Endothelial cell of umbilical vein (primary cell): ENCODE data around the gene PNPLA2. TPM values are rescaled to one million over a fixed set of nuclear protein-coding genes. Genes with fewer than 3 reads are reported as not detected.

Experiments used
- BruUV-seq: library from RNA; stranded (reverse); fragments of 400-500 nt; replicated peaks from 2 replicates; lab custom pipeline; 2021; lab: Mats Ljungman, UMichigan
- CTCF ChIA-PET: fragments of 300-600, 350-600 bp; sonication (Branson Sonifier 250); formaldehyde crosslinking; loops from one replicate; lab custom pipeline; 2021; ENCODE audit warnings: antibody characterized with exemption, inconsistent platforms; lab: Charles Lee
- POLR2A ChIA-PET: fragments of 300-600, 350-600 bp; sonication (Branson Sonifier 250); formaldehyde crosslinking; loops from one replicate; lab custom pipeline; 2021; ENCODE audit warnings: antibody characterized with exemption, inconsistent platforms; lab: Charles Lee
- DNase-seq: peaks from one replicate; pipeline ENCODE4 v3.0.0-alpha.2; 2011; ENCODE audit warnings: low read depth, low spot score
- FAIRE-seq: peaks from 2 replicates; lab custom pipeline; 2011; peaks lifted over from hg19 to GRCh38; lab: Jason Lieb, UNC
- H2AFZ ChIP-seq: 2 replicates; pipeline ENCODE4 v1.6.0; 2012; ENCODE audit warnings: low read depth, low read length, control low read depth, inconsistent platforms
- H3K27ac ChIP-seq: 2 replicates; pipeline ENCODE4 v1.5.1; 2011; ENCODE audit warnings: low read depth, mild to moderate bottlenecking, control low read depth, low read length, moderate library complexity; ENCODE audit not compliant: insufficient read depth
- H3K27me3 ChIP-seq, 2 experiments: 2 replicates each; pipeline versions ENCODE4 v1.6.0 to v1.6.1; 2011; ENCODE audit warnings: low read length in 2 of 2, mixed read lengths in 1 of 2; ENCODE audit not compliant: control insufficient read depth in 2 of 2, insufficient read depth in 2 of 2
- H3K36me3 ChIP-seq, 2 experiments: 2 replicates in 1 of 2; 3 replicates in 1 of 2; pipeline ENCODE4 v1.5.1; 2011; ENCODE audit warnings: low read length in 2 of 2, mild to moderate bottlenecking in 1 of 2, moderate library complexity in 1 of 2; ENCODE audit not compliant: control insufficient read depth in 2 of 2, insufficient read depth in 2 of 2; ENCODE audit errors: extremely low read depth in 1 of 2
- H3K4me1 ChIP-seq: 3 replicates; pipeline ENCODE4 v1.5.1; 2011; ENCODE audit warnings: mild to moderate bottlenecking, low read length; ENCODE audit not compliant: control insufficient read depth, insufficient read depth; ENCODE audit errors: extremely low read depth
- H3K4me2 ChIP-seq: 2 replicates; pipeline ENCODE4 v1.6.1; 2011; ENCODE audit warnings: low read length, control low read depth, mixed read lengths; ENCODE audit not compliant: insufficient read depth
- H3K4me3 ChIP-seq, 3 experiments: fragments of 200-600 bp in 1 of 3; sonication (generic), shearing (Covaris generic) in 1 of 3; replicated peaks in 1 of 3; 2 replicates each; pipeline ENCODE4 v1.5.1; 2011 to 2016; ENCODE audit warnings: control low read depth in 3 of 3, low read length in 3 of 3, mild to moderate bottlenecking in 2 of 3, inconsistent platforms in 1 of 3, low read depth in 1 of 3, moderate library complexity in 1 of 3; ENCODE audit not compliant: insufficient read depth in 1 of 3
- H3K79me2 ChIP-seq: 2 replicates; pipeline ENCODE4 v1.6.0; 2012; ENCODE audit warnings: low read length, inconsistent platforms; ENCODE audit not compliant: control insufficient read depth, insufficient read depth
- H3K9ac ChIP-seq: replicated peaks from 2 replicates; pipeline ENCODE3; 2011; ENCODE audit warnings: low read length, control low read depth; ENCODE audit not compliant: insufficient read depth; ENCODE audit errors: extremely low read depth
- H3K9me1 ChIP-seq: replicated peaks from 3 replicates; pipeline ENCODE4 v1.6.0; 2011; ENCODE audit warnings: mild to moderate bottlenecking, low read length; ENCODE audit not compliant: control insufficient read depth, insufficient read depth; ENCODE audit errors: extremely low read depth
- H3K9me3 ChIP-seq: replicated peaks from 2 replicates; pipeline ENCODE4 v1.5.1; 2012; ENCODE audit warnings: low read length, inconsistent platforms; ENCODE audit not compliant: control insufficient read depth, insufficient read depth
- H4K20me1 ChIP-seq: replicated peaks from 2 replicates; pipeline ENCODE3; 2011; ENCODE audit warnings: mild to moderate bottlenecking, low read length; ENCODE audit not compliant: control insufficient read depth, insufficient read depth; ENCODE audit errors: extremely low read depth
- FOS ChIP-seq: IDR thresholded peaks from 2 replicates; pipeline ENCODE4 v1.6.1; 2011; ENCODE audit warnings: mild to moderate bottlenecking, low read length, moderate library complexity, borderline replicate concordance; ENCODE audit not compliant: insufficient read depth
- JUN ChIP-seq: IDR thresholded peaks from 2 replicates; pipeline ENCODE4 v1.6.1; 2011; ENCODE audit warnings: borderline replicate concordance, low read depth; ENCODE audit not compliant: insufficient read length, insufficient read depth
- POLR2AphosphoS5 ChIP-seq: IDR thresholded peaks from 2 replicates; pipeline ENCODE4 v1.6.1; 2012; ENCODE audit warnings: low read depth, mild to moderate bottlenecking, control low read depth, low read length, moderate library complexity; ENCODE audit not compliant: insufficient read depth
- dilution Hi-C: fragments of 300-500 bp; cut with MboI; formaldehyde crosslinking; loops from one replicate; pipeline ENCODE4 v1.15.0; 2019; ENCODE audit warnings: low sequenced_read_pairs; ENCODE audit not compliant: extremely low pct_ligation_motif_present
- intact Hi-C: fragments of 100-400 bp; cut with micrococcal nuclease; formaldehyde crosslinking; loops from one replicate; pipeline ENCODE4 v1.10.0; 2022
- polyA plus RNA-seq, 4 experiments: library from polyadenylated mRNA; depleted of rRNA in 3 of 4; stranded (reverse) in 3 of 4; unstranded in 1 of 4; fragments of >200 nt; gene quantifications; 2 replicates each; pipeline versions ENCODE4 v1.2.1 to v1.2.3, GENCODE V29; 2011 to 2012; ENCODE audit warnings: missing spikeins in 1 of 4
- total RNA-seq: library from RNA; stranded (reverse); gene quantifications from 2 replicates; pipeline ENCODE4 v1.2.3, GENCODE V29; 2021
- TF ChIP-seq, protein P1 (sequence below), 2 donors: IDR thresholded peaks; 1 replicate in 1 of 2; 2 replicates in 1 of 2; pipeline ENCODE4 v1.5.1; 2011; ENCODE audit warnings: low read length in 2 of 2, mild to moderate bottlenecking in 2 of 2, moderate library complexity in 2 of 2, control low read depth in 1 of 2, inconsistent platforms in 1 of 2, low read depth in 1 of 2; ENCODE audit not compliant: insufficient read depth in 1 of 2; ENCODE audit errors: extremely low read depth in 1 of 2
- TF ChIP-seq, protein P2 (sequence below): IDR thresholded peaks from 2 replicates; pipeline ENCODE4 v1.6.1; 2011; ENCODE audit not compliant: insufficient read depth, insufficient read length

The PNPLA2 gene
- total and polyA plus RNA-seq, 2 donors (not counting 3 experiments of a cell fraction or from before 2014, with no cell fraction given), result 73.1 to 75.6 TPM

DNA sequence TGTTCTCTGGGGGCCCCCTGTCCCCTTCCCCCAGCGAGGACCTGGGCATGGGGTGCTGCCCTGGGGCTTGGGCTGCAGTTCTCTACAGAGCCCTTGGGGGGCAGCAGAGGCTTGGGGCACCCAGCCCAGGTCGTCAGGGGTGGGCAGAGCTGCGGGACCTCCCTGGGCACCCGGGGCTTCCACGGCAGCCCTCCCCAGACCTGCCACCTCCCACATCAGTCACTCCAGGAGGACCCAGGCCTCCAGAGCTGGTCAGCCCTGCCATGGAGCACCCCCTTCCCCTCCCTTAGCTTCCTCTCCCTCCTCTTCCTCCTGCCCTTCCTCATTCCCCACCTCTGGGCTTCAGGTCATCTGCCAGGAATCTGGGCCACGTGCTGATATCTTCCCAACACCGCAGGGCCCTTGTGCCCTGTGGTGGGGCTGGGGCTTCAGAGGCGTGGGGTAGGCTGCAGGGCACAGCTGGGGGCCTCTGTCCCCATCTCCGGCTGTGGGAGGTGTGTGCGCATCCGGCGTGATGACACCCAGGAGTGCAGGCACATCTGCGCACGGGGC is 29.7 kb downstream of the PNPLA2 start:
- no TSS peak for BruUV-seq
- DNase-seq (peak; percentile 32), FAIRE-seq (peak; percentile 28)
- H3K36me3 ChIP-seq, result no peaks in the 10 kb centered on the region
- TF ChIP-seq, protein P1, sequence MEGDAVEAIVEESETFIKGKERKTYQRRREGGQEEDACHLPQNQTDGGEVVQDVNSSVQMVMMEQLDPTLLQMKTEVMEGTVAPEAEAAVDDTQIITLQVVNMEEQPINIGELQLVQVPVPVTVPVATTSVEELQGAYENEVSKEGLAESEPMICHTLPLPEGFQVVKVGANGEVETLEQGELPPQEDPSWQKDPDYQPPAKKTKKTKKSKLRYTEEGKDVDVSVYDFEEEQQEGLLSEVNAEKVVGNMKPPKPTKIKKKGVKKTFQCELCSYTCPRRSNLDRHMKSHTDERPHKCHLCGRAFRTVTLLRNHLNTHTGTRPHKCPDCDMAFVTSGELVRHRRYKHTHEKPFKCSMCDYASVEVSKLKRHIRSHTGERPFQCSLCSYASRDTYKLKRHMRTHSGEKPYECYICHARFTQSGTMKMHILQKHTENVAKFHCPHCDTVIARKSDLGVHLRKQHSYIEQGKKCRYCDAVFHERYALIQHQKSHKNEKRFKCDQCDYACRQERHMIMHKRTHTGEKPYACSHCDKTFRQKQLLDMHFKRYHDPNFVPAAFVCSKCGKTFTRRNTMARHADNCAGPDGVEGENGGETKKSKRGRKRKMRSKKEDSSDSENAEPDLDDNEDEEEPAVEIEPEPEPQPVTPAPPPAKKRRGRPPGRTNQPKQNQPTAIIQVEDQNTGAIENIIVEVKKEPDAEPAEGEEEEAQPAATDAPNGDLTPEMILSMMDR (IDR thresholded peaks at IDR 0.05; ENCODE audit: extremely low read depth in 1 of 2, insufficient read depth in 1 of 2, low read depth in 1 of 2, low read length in 2 of 2), result peak; percentile 81 to 94
- no peak for TF ChIP-seq FOS
- no peak for TF ChIP-seq JUN
- TF ChIP-seq POLR2AphosphoS5, result no peak
- TF ChIP-seq, protein P2, sequence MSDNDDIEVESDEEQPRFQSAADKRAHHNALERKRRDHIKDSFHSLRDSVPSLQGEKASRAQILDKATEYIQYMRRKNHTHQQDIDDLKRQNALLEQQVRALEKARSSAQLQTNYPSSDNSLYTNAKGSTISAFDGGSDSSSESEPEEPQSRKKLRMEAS, result no peak
- ChIA-PET CTCF (interaction anchor here (0.6 to 3.3 kb wide), 16 partner anchors 8 to 206 kb away, joined by 3 to 46 read pairs (median 4); no protein-coding TSS in a partner anchor), POLR2A (no interaction called here)
- H3K79me2 ChIP-seq, result peaks cover 13% of the 10 kb centered on the region
- intact Hi-C loops, result loop anchor here (1.0 to 5.0 kb wide), 2 partner anchors 129 to 203 kb away; no protein-coding TSS in a partner anchor
- H4K20me1 ChIP-seq, result no peaks in the 10 kb centered on the region
- H3K9me3 ChIP-seq, result no peaks in the 10 kb centered on the region
- no peaks in the 10 kb centered on the region for H3K9me1 ChIP-seq
- no peak overlapping the region for H3K27ac ChIP-seq
- H2AFZ ChIP-seq, result no peak overlapping the region
- no peaks in the 10 kb centered on the region for H3K27me3 ChIP-seq
- dilution Hi-C loops, result no loop called here
- peaks cover 26% of the 10 kb centered on the region for H3K4me1 ChIP-seq
- H3K9ac ChIP-seq, result no peak overlapping the region
- no peak overlapping the region for H3K4me3 ChIP-seq
- H3K4me2 ChIP-seq, result no peak overlapping the region
